Ectodermal cell (in vitro differentiated cells): ENCODE results near the gene RAD51B.

Experiments used
- H3K27ac ChIP-seq: 2 replicates; pipeline ENCODE4 v1.7.0; 2013; ENCODE audit warnings: mild to moderate bottlenecking, low read depth, low read length; ENCODE audit not compliant: insufficient read depth, poor library complexity, severe bottlenecking
- H3K27me3 ChIP-seq: 2 replicates; pipeline ENCODE4 v1.7.0; 2013; ENCODE audit warnings: mild to moderate bottlenecking, low read length; ENCODE audit not compliant: insufficient read depth, control insufficient read depth, poor library complexity, severe bottlenecking
- H3K36me3 ChIP-seq: one replicate; pipeline ENCODE4 v1.7.0; 2013; ENCODE audit warnings: low read length; ENCODE audit not compliant: control insufficient read depth, insufficient read depth
- H3K4me1 ChIP-seq: one replicate; pipeline ENCODE4 v1.7.0; 2013; ENCODE audit warnings: low read length; ENCODE audit not compliant: control insufficient read depth, insufficient read depth
- H3K4me3 ChIP-seq: 2 replicates; pipeline ENCODE4 v1.7.0; 2013; ENCODE audit warnings: low read depth, low read length, control low read depth; ENCODE audit not compliant: insufficient read depth
- H3K9me3 ChIP-seq: 2 replicates; pipeline ENCODE4 v1.7.0; 2013; ENCODE audit warnings: mild to moderate bottlenecking, low read length, moderate library complexity; ENCODE audit not compliant: control insufficient read depth
- WGBS, 2 experiments: methylation state at CpG; one replicate each; pipeline ENCODE4 v1.1.7; 2013; ENCODE audit warnings: missing lambda C conversion rate in 2 of 2; 5-methylcytosine and 5-hydroxymethylcytosine counted together

RAD51B gene

DNA sequence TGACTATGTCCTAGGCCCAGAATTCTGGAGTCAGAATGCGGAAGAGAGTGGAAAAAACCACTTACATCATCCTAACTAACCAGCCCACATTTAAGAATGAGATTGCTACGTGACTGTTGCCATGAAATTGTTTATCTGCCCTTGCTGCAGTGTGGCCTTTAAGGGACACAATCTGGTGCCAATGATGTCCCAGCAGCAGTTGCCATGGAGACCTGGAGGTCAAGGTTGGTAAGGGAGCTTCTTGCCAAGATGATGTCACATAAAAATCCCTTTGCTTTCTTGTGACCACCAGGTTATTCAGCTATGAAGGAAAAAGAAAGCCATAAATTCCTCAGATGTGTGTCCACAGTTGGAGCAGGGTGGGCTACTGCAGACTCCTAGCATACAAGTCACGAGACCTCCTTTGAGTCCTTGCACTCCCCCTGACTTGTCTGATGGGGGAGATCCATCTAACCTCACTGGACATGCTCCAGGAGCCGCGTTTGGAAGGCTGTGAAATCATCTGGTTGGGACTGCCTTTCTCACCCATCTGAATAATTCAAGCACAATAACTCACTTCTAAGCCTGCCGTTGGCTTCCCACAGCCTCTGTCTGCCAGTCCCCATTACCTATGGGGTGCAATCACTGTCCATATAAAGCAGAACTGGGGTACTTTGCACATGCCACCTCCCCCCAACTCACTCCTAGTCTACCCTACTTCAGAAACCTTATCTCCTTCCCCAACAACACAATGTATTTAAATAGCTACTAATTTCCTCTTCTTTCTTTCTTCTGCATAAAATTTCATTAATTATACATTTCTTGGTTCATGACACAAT is 807.7 kb downstream of the RAD51B start:
- WGBS, 2 experiments: 95% methylated on average over 6 of the region's 6 CpGs
- peaks cover 11% of the 10 kb centered on the region for H3K4me1 ChIP-seq
- no peak overlapping the region for H3K4me3 ChIP-seq
- no peak overlapping the region for H3K27ac ChIP-seq
- H3K36me3 ChIP-seq: no peaks in the 10 kb centered on the region
- no peaks in the 10 kb centered on the region for H3K27me3 ChIP-seq
- no peaks in the 10 kb centered on the region for H3K9me3 ChIP-seq

DNA sequence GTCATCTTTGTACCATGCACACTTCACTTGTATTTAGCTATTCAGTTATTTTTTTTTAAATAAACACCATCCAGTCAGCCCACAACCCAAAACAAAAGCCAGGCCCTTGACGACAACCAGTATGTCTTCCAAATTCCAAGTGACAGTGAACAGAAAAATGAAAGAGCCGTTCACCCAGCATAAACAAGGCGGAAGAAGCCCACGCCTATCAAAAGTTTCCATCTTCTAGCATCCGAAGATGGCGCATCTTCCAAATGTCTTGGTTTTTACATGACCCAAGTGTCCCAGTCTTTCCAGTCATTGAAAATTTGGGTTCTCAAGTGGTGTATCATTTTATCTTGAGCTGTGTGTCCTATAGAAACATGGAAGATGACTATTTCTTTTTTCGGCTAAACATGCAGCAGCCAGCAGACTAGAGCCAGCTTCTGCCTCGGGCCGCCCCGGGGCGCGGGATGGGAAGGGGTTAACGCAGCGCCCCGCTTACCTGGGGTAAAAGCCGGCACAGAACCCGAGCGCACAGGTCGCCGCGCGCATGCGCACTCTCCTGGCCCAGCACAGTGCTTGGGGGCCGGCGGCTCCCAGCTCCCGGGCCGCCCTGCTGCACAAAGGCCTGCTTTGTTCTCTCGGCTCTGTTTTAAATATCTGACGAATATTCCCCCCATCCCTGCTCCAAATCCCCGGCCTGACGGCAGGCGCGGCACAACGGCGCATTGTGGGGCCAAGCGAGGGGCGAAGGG is 808.5 kb downstream of the RAD51B start:
- peaks cover 11% of the 10 kb centered on the region for H3K4me1 ChIP-seq
- no peaks in the 10 kb centered on the region for H3K36me3 ChIP-seq
- no peaks in the 10 kb centered on the region for H3K27me3 ChIP-seq
- H3K4me3 ChIP-seq: no peak overlapping the region
- WGBS, 2 experiments: 62 to 63% methylated on average over 37 of the region's 37 CpGs
- H3K9me3 ChIP-seq: no peaks in the 10 kb centered on the region
- H3K27ac ChIP-seq: no peak overlapping the region

DNA sequence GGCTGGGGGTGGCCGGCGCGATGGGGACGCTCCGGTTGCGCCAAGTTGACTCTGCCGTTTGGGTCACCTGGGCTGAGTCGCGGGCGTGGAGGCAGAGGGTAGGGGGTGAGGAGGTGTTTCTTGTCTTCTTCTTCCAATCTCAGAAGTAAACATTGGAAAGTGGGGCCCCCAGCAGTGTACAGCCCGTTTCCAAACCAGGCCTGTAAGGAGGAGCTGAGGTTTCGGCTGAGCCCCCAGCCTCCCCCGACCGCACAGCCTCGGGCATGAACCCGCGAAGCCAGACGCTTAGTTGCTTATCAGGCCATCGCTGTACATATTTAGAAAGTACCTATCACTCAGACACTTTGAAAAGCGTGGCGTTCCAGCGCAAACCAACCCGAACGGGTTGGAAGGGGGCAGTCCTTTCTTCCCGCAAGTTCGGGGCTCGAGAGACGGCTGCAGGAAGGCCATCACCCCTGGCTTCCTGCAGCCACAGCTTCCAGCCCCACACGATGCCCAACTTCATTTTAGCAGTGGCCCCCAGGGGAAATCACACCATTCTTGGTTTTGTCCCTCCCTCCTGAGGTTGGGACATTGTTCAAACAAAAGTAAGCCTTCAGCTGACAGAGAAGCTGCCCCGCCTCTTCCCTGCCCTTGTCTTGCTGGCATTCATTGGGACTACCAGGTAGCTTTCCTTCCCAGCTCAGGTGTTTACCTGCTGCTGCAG is 809.2 kb downstream of the RAD51B start:
- no peak overlapping the region for H3K4me3 ChIP-seq

DNA sequence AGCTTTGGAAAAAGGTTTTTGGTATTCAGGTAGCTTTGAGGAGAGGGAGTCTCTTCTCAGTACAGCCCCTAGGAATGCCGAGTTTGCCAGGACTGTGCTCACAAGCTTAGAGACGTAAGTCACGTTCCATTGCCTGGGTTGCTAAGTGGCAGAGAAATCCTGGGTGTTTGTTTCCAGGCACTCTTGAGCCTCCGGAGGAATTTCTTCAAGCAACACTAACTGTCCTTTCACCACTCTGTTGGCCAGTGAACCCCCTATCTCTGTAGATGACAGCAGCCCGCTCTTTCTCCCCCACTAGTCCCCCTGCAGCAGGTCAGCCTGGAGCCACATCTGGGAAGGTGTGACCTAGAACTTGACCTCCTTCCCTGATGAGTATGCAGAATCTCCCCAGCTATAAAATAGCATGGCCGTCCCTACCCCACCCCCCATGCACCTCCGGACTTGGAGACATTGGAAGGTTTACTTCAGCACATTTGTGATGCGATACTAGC is 810.5 kb downstream of the RAD51B start:
- WGBS, 2 experiments: 87 to 93% methylated on average over 8 of the region's 8 CpGs
- no peaks in the 10 kb centered on the region for H3K36me3 ChIP-seq
- H3K4me1 ChIP-seq: peaks cover 27% of the 10 kb centered on the region
- H3K27me3 ChIP-seq: no peaks in the 10 kb centered on the region
- no peak overlapping the region for H3K27ac ChIP-seq
- no peaks in the 10 kb centered on the region for H3K9me3 ChIP-seq
- H3K4me3 ChIP-seq: no peak overlapping the region

More for the DNA sequence above, 809.2 kb downstream of the RAD51B start:
- no peak overlapping the region for H3K27ac ChIP-seq
- WGBS, 2 experiments: 63 to 67% methylated on average over 30 of the region's 30 CpGs
- no peaks in the 10 kb centered on the region for H3K9me3 ChIP-seq
- H3K27me3 ChIP-seq: no peaks in the 10 kb centered on the region
- no peaks in the 10 kb centered on the region for H3K36me3 ChIP-seq
- H3K4me1 ChIP-seq: peaks cover 16% of the 10 kb centered on the region

DNA sequence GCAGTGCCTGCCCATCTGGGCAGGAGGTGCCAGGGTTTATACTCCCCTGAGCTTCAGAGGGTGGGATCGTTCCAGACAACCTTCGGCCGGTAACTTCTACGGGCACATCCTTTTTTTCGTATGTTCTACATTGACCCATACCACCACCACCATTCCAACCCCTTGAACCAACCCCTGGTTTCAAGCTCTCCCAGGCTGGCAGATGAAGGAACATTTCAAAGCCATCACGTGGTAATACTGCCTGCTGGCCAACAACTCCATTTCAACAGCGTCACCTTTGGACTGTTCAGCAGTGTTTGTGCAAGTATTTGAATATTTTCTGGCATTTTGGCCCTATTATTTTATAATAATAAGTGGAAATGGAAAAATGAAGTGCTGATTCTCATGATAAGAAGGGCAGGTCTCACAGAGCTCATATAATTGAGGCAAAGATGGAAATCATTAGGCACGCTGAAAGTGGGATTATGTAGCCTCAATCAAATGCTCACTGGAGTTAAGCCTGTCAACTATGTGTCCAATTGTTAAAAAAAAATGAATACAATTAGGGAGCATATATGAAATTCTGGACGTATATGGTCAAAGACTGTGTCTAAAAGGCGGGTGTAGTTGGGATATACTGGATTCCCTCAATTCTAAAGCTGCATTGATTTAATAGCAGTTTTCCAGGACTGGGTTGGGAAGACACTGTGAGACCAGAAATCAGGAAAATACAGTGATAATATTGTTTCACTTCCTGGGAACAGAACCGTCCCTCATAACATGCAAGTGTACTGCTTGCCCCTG is 811.2 kb downstream of the RAD51B start:
- H3K9me3 ChIP-seq: no peaks in the 10 kb centered on the region
- no peaks in the 10 kb centered on the region for H3K36me3 ChIP-seq
- WGBS, 2 experiments: 91% methylated on average over 11 of the region's 11 CpGs
- no peak overlapping the region for H3K4me3 ChIP-seq
- peaks cover 27% of the 10 kb centered on the region for H3K4me1 ChIP-seq
- H3K27ac ChIP-seq: no peak overlapping the region
- H3K27me3 ChIP-seq: no peaks in the 10 kb centered on the region

DNA sequence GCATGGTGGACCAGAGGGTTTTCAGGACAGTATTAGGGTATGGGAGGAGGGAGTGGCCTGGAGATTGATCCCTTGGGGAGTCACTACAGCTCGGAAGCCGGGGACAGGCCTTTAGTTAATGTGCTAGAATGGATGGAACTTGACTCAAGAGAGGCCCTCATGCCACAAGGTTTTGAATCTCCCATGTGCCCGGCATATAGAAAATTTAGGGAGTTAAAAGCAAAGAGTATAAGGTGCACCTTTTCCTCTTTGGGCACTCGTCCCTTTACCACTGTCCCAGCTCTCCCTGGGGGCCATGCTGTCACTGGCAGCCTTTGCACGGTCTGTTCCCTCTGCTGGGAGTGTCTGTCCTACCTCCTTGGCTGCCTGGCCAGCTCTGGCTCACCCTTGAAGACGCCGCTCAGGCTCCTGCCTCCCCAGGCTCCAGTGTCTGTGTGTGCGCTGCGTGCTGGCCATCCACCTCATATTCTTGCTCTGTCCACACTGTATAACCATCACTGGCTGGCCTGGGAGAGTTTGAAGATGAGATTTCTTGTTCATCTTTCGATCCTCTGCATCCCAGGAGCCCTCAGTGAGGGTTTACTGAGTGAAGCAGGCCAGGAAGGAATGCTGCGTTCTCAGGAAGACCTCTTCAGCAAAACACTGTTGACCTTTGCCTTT is 811.9 kb downstream of the RAD51B start:
- H3K36me3 ChIP-seq: no peaks in the 10 kb centered on the region
- 94% methylated on average over 11 of the region's 11 CpGs for WGBS, 2 experiments
- H3K4me3 ChIP-seq: no peak overlapping the region
- peaks cover 27% of the 10 kb centered on the region for H3K4me1 ChIP-seq
- H3K27ac ChIP-seq: no peak overlapping the region
- no peaks in the 10 kb centered on the region for H3K27me3 ChIP-seq
- no peaks in the 10 kb centered on the region for H3K9me3 ChIP-seq

DNA sequence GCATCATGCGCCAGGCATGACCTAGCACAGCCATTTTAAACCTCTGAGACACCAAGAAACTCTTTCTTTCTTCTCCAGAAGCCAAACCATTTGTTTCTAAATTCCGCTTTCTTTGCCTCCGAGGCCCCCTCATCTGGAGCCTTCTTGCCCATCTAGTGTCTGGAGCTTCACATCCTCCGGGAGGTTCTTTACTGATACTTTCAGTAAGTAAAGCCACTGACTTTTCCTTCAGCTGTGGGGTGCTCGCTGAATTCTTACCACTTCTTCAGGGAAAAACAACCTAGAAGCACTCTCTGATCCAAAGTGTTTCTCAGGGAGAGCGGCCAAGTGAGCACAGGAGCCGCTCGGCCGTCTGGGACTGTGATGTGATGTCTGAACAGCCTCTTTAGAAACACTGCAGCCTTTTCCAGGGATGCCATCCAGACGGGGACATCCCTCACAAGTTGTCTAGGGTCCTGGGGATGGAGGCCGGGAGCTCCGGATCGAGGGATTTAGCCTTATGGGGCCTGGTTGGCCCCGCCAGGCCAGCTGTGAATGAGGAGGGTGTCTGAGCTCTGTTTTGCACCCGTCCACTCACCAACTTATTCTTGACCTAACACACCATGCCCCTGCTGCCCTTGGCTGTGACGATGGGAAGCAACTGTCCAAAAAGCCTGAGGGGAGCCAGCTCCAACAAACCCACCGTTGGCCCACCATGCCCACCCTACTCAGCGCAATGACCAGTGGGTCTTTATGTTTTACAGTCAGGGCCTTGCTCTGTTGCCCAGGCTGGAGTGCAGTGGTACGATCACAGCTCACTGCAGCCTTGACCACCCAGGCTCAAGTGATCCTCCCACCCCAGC is 812.7 kb downstream of the RAD51B start:
- no peaks in the 10 kb centered on the region for H3K27me3 ChIP-seq
- H3K4me1 ChIP-seq: peaks cover 27% of the 10 kb centered on the region
- 94 to 95% methylated on average over 19 of the region's 19 CpGs for WGBS, 2 experiments
- H3K27ac ChIP-seq: no peak overlapping the region
- H3K9me3 ChIP-seq: no peaks in the 10 kb centered on the region
- H3K4me3 ChIP-seq: no peak overlapping the region
- H3K36me3 ChIP-seq: no peaks in the 10 kb centered on the region

DNA sequence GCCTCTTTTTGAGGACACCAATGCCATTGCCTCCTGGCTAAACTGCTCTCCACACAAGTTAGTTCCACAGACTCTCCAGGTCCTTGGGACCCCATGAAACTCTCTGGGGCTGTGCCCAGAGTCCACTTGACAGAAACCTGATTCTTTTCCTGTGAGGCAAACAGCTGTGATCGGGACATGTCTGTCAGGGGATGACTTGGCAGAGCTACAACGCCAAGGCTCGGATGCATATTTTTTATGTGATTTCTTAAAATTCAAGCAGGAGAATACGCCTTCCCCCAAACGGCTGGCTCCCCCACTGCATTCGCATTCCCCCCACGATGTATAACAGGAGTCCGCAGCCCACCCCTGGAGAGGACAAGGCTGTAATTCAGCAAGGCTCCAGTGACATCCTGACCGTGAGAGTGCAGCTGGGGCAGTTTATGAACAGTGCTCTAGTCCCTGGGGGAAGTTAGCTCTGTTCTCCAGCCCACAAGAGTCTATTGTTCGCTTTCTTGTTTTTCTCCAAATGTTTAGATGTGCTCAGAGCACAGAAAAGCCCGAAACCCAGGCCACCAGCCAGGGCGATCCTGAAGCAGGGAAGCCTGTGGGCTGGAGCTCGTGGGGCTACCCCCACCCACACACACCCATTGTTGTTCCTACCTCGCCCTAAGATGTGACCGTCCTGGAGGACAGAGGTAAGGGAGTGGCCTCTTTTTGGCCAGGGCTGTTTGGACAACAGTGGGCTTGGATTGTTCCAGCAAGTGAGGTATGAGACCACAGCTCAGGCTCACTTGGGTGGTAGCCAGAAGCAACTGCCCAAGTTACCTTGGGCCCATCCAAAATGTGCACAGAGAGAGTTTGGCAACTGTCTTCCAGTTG is 813.8 kb downstream of the RAD51B start:
- no peaks in the 10 kb centered on the region for H3K36me3 ChIP-seq
- WGBS, 2 experiments: 90% methylated on average over 14 to 15 of the region's 15 CpGs
- H3K4me3 ChIP-seq: no peak overlapping the region

More for the DNA sequence above, 813.8 kb downstream of the RAD51B start:
- H3K27me3 ChIP-seq: no peaks in the 10 kb centered on the region
- H3K9me3 ChIP-seq: no peaks in the 10 kb centered on the region
- H3K27ac ChIP-seq: no peak overlapping the region
- peaks cover 36% of the 10 kb centered on the region for H3K4me1 ChIP-seq
